Fibroblast of lung (primary cell): ENCODE data around the gene TRIM44.

Experiments used
- EZH2 ChIP-seq: IDR thresholded peaks from 2 replicates; pipeline ENCODE4 v1.5.1; 2012; ENCODE audit warnings: low read length, control low read depth, mild to moderate bottlenecking; ENCODE audit errors: missing control alignments
- TF ChIP-seq, protein P1 (sequence below), 2 donors: IDR thresholded peaks in 1 of 2; conservative IDR thresholded peaks in 1 of 2; 1 replicate in 1 of 2; 2 replicates in 1 of 2; pipeline ENCODE4 v1.5.1; 2011 to 2012; ENCODE audit warnings: low read length in 2 of 2, control low read depth in 1 of 2, inconsistent platforms in 1 of 2, low read depth in 1 of 2, mild to moderate bottlenecking in 1 of 2

- TF ChIP-seq, protein P1, sequence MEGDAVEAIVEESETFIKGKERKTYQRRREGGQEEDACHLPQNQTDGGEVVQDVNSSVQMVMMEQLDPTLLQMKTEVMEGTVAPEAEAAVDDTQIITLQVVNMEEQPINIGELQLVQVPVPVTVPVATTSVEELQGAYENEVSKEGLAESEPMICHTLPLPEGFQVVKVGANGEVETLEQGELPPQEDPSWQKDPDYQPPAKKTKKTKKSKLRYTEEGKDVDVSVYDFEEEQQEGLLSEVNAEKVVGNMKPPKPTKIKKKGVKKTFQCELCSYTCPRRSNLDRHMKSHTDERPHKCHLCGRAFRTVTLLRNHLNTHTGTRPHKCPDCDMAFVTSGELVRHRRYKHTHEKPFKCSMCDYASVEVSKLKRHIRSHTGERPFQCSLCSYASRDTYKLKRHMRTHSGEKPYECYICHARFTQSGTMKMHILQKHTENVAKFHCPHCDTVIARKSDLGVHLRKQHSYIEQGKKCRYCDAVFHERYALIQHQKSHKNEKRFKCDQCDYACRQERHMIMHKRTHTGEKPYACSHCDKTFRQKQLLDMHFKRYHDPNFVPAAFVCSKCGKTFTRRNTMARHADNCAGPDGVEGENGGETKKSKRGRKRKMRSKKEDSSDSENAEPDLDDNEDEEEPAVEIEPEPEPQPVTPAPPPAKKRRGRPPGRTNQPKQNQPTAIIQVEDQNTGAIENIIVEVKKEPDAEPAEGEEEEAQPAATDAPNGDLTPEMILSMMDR (conservative IDR thresholded peaks at IDR 0.05 in 1 of 2, IDR thresholded peaks at IDR 0.05 in 1 of 2; ENCODE audit: low read depth in 1 of 2, low read length in 2 of 2): no peak
- TF ChIP-seq EZH2: no peak
Observed at GRCh38 chr11:35794850-35795249, 132.3 kb downstream of the TRIM44 start.
